ENCODE data around the gene C1orf210. TPM values are rescaled to one million over a fixed set of nuclear protein-coding genes. Genes with fewer than 3 reads are reported as not detected.

The C1orf210 gene
- total RNA-seq, 1 donor from 2014 or later: 2.2 TPM

- TF ChIP-seq CTCF (IDR thresholded peaks at IDR 0.05) (no peak), POLR2A (IDR thresholded peaks at IDR 0.05) (no peak), POLR2AphosphoS5 (IDR thresholded peaks at IDR 0.05; ENCODE audit: insufficient read depth in 1 of 2, low read depth in 1 of 2) (no peak)
- Histone ChIP-seq H3K9me3 (no peaks in the 10 kb centered on the region), H3K4me3 (no peak overlapping the region), H3K27me3 (no peaks in the 10 kb centered on the region), H3K27ac (no peak overlapping the region), H3K36me3 (no peaks in the 10 kb centered on the region), H3K4me1 (no peaks in the 10 kb centered on the region)
- DNase-seq (ENCODE audit: extremely low spot score in 2 of 2): no peak
- intact Hi-C loops (cut with DNase I): no loop called here
These were observed 30.8 kb upstream of the C1orf210 start for GRCh38 chr1:43315963-43316737.

GRCh38 chr1:43315481-43315880, 30.1 kb upstream of the C1orf210 start:
- TF ChIP-seq POLR2AphosphoS5 (IDR thresholded peaks at IDR 0.05; ENCODE audit: insufficient read depth in 1 of 2, low read depth in 1 of 2): no peak
- TF ChIP-seq POLR2A (IDR thresholded peaks at IDR 0.05): no peak
- H3K36me3 ChIP-seq: no peaks in the 10 kb centered on the region
- intact Hi-C loops (cut with DNase I): no loop called here

GRCh38 chr1:43314233-43314632, 28.9 kb upstream of the C1orf210 start:
- intact Hi-C loops (cut with DNase I): no loop called here
- no peak for DNase-seq (ENCODE audit: extremely low spot score in 2 of 2)

More at GRCh38 chr1:43315481-43315880, 30.1 kb upstream of the C1orf210 start:
- no peaks in the 10 kb centered on the region for H3K9me3 ChIP-seq
- no peak overlapping the region for H3K4me3 ChIP-seq
- DNase-seq (ENCODE audit: extremely low spot score in 2 of 2): no peak
- H3K27me3 ChIP-seq: no peaks in the 10 kb centered on the region
- no peaks in the 10 kb centered on the region for H3K4me1 ChIP-seq
- no peak overlapping the region for H3K27ac ChIP-seq

GRCh38 chr1:43313771-43314170, 28.4 kb upstream of the C1orf210 start:
- H3K4me3 ChIP-seq: no peak overlapping the region
- no peaks in the 10 kb centered on the region for H3K36me3 ChIP-seq
- H3K9me3 ChIP-seq: no peaks in the 10 kb centered on the region
- H3K27ac ChIP-seq: no peak overlapping the region
- TF ChIP-seq CTCF (IDR thresholded peaks at IDR 0.05) (no peak), POLR2AphosphoS5 (IDR thresholded peaks at IDR 0.05; ENCODE audit: insufficient read depth in 1 of 2, low read depth in 1 of 2) (no peak), POLR2A (IDR thresholded peaks at IDR 0.05) (no peak)
- no peaks in the 10 kb centered on the region for H3K4me1 ChIP-seq
- intact Hi-C loops (cut with DNase I): no loop called here
- no peaks in the 10 kb centered on the region for H3K27me3 ChIP-seq
- no peak for DNase-seq (ENCODE audit: extremely low spot score in 2 of 2)

More at GRCh38 chr1:43314233-43314632, 28.9 kb upstream of the C1orf210 start:
- H3K36me3 ChIP-seq: no peaks in the 10 kb centered on the region
- no peak for TF ChIP-seq CTCF (IDR thresholded peaks at IDR 0.05)
- TF ChIP-seq POLR2A (IDR thresholded peaks at IDR 0.05): no peak
- no peak for TF ChIP-seq POLR2AphosphoS5 (IDR thresholded peaks at IDR 0.05; ENCODE audit: insufficient read depth in 1 of 2, low read depth in 1 of 2)
- H3K4me3 ChIP-seq: no peak overlapping the region
- no peaks in the 10 kb centered on the region for H3K9me3 ChIP-seq
- H3K27ac ChIP-seq: no peak overlapping the region
- no peaks in the 10 kb centered on the region for H3K27me3 ChIP-seq
- no peaks in the 10 kb centered on the region for H3K4me1 ChIP-seq

- Histone ChIP-seq H3K27me3 (no peaks in the 10 kb centered on the region), H3K4me1 (no peaks in the 10 kb centered on the region), H3K27ac (no peak overlapping the region), H3K4me3 (no peak overlapping the region), H3K9me3 (no peaks in the 10 kb centered on the region), H3K36me3 (no peaks in the 10 kb centered on the region)
- DNase-seq (ENCODE audit: extremely low spot score in 2 of 2): no peak
- intact Hi-C loops (cut with DNase I): no loop called here
- TF ChIP-seq CTCF (IDR thresholded peaks at IDR 0.05): no peak
- no peak for TF ChIP-seq POLR2AphosphoS5 (IDR thresholded peaks at IDR 0.05; ENCODE audit: insufficient read depth in 1 of 2, low read depth in 1 of 2)
- TF ChIP-seq POLR2A (IDR thresholded peaks at IDR 0.05): no peak
These were observed 27.5 kb upstream of the C1orf210 start for GRCh38 chr1:43312663-43313515.
